ENCODE measurements around the gene SLC35G3.

DNA sequence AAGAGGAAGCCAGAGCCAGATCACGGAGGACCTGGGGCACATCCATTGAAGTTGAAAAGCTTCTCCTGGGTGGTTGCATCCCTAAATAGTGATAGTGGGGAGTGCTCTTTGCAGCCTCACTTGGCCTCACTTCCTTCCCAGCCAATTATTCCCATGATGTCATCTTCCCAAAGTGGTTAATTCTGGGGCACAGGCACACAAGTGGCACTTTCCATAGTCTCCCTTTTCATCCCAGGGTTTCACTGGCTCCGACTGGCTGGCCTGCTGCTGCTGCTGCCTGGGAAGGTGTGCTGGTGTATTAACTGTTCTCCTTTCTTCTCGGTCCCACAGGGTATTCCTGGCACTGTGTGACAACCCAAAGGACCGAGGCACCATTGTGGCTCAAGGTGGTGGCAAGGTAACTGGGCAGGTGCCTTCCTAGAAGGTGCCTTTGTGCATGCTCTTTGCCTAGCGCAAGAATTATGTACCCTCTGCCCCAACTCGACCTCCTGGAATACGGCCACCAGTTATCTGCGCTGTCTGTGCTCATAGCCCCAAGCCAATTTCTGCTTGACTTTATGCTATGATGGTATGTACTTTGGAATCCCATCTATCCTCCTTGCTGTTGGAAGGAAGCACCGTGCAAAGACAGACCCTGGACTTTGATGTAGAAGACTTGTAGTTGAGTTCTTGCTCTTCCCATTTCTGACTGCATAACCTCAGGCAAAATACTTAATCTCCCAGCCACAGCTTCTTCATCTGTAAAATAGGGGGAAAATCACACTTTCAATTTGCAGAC lies 18.4 kb downstream of the SLC35G3 start:
- TF ChIP-seq EZH2 (IDR thresholded peaks at IDR 0.05; ENCODE audit: low read length): no peak
- TF ChIP-seq, protein P1, sequence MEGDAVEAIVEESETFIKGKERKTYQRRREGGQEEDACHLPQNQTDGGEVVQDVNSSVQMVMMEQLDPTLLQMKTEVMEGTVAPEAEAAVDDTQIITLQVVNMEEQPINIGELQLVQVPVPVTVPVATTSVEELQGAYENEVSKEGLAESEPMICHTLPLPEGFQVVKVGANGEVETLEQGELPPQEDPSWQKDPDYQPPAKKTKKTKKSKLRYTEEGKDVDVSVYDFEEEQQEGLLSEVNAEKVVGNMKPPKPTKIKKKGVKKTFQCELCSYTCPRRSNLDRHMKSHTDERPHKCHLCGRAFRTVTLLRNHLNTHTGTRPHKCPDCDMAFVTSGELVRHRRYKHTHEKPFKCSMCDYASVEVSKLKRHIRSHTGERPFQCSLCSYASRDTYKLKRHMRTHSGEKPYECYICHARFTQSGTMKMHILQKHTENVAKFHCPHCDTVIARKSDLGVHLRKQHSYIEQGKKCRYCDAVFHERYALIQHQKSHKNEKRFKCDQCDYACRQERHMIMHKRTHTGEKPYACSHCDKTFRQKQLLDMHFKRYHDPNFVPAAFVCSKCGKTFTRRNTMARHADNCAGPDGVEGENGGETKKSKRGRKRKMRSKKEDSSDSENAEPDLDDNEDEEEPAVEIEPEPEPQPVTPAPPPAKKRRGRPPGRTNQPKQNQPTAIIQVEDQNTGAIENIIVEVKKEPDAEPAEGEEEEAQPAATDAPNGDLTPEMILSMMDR (optimal IDR thresholded peaks at IDR 0.05 in 1 of 3, IDR thresholded peaks at IDR 0.05 in 1 of 3, conservative IDR thresholded peaks at IDR 0.05 in 1 of 3; ENCODE audit: extremely low read depth in 1 of 3, insufficient read depth in 2 of 3, low read length in 3 of 3): no peak

Data from keratinocyte (primary cell).